ENCODE data around the gene RXRG. TPM values are rescaled to one million over a fixed set of nuclear protein-coding genes. Genes with fewer than 3 reads are reported as not detected.
A peak's percentile ranks its signal among the peaks of the same experiment; 100 is the strongest.

Gene RXRG
- total RNA-seq, 2 donors from 2014 or later: 2.5 to 9.8 TPM

GRCh38 chr1:165369255-165369848, 75.6 kb downstream of the RXRG start:
- H3K27ac Mint-ChIP-seq: no peak overlapping the region
- H3K4me1 ChIP-seq (ENCODE audit: control insufficient read depth, insufficient read depth, low read length): peaks cover 10% of the 10 kb centered on the region
- H3K9me3 ChIP-seq (ENCODE audit: control insufficient read depth, low read length): no peaks in the 10 kb centered on the region
- WGBS, 2 experiments (ENCODE audit: insufficient coverage in 1 of 2, insufficient read length in 1 of 2): 25 to 29% methylated on average over 6 to 9 of the region's 9 CpGs
- H3K27me3 ChIP-seq (ENCODE audit: control insufficient read depth, insufficient read depth, low read length, poor library complexity, severe bottlenecking): peaks cover 44% of the 10 kb centered on the region
- H3K27ac ChIP-seq (ENCODE audit: low read depth, low read length): no peak overlapping the region
- no peaks in the 10 kb centered on the region for H3K9me3 Mint-ChIP-seq
- peaks cover 19% of the 10 kb centered on the region for H3K4me1 Mint-ChIP-seq
- peak; percentile 90 for DNase-seq
- no peak overlapping the region for H3K4me3 ChIP-seq (ENCODE audit: low read length)
- peaks cover 76% of the 10 kb centered on the region for H3K27me3 Mint-ChIP-seq (ENCODE audit: insufficient read depth)
- no peaks in the 10 kb centered on the region for H3K36me3 ChIP-seq (ENCODE audit: control insufficient read depth, insufficient read depth, low read length)
- H3K9ac ChIP-seq (ENCODE audit: extremely low read depth, low read length, poor library complexity, severe bottlenecking): no peak overlapping the region
- TF ChIP-seq CTCF (conservative IDR thresholded peaks at IDR 0.05): peak; percentile 94
- no peak overlapping the region for H3K4me3 Mint-ChIP-seq
- H3K36me3 Mint-ChIP-seq (ENCODE audit: low read depth): no peaks in the 10 kb centered on the region

- Mint-ChIP-seq H3K9me3 (no peaks in the 10 kb centered on the region), H3K4me1 (peaks cover 24% of the 10 kb centered on the region), H3K36me3 (ENCODE audit: low read depth) (no peaks in the 10 kb centered on the region), H3K4me3 (no peak overlapping the region), H3K27me3 (ENCODE audit: insufficient read depth) (peaks cover 74% of the 10 kb centered on the region), H3K27ac (no peak overlapping the region)
- peak; percentile 97 for TF ChIP-seq CTCF (conservative IDR thresholded peaks at IDR 0.05)
- H3K4me3 ChIP-seq (ENCODE audit: low read length): no peak overlapping the region
- WGBS, 2 experiments (ENCODE audit: insufficient coverage in 1 of 2, insufficient read length in 1 of 2): 26 to 49% methylated on average over 3 to 7 of the region's 7 CpGs
- peak; percentile 99 for DNase-seq
- peaks cover 53% of the 10 kb centered on the region for H3K27me3 ChIP-seq (ENCODE audit: control insufficient read depth, insufficient read depth, low read length, poor library complexity, severe bottlenecking)
- H3K9ac ChIP-seq (ENCODE audit: extremely low read depth, low read length, poor library complexity, severe bottlenecking): no peak overlapping the region
- peaks cover 11% of the 10 kb centered on the region for H3K4me1 ChIP-seq (ENCODE audit: control insufficient read depth, insufficient read depth, low read length)
- no peaks in the 10 kb centered on the region for H3K9me3 ChIP-seq (ENCODE audit: control insufficient read depth, low read length)
- no peaks in the 10 kb centered on the region for H3K36me3 ChIP-seq (ENCODE audit: control insufficient read depth, insufficient read depth, low read length)
- no peak overlapping the region for H3K27ac ChIP-seq (ENCODE audit: low read depth, low read length)
Observed at GRCh38 chr1:165367375-165367993, 77.4 kb downstream of the RXRG start.

- 34% methylated on average over 2 of the region's 2 CpGs; no CpG with 5 or more reads in 1 of the 2 experiments for WGBS, 2 experiments (ENCODE audit: insufficient coverage in 1 of 2, insufficient read length in 1 of 2)
- Histone ChIP-seq H3K9ac (ENCODE audit: extremely low read depth, low read length, poor library complexity, severe bottlenecking) (no peak overlapping the region), H3K4me3 (ENCODE audit: low read length) (no peak overlapping the region), H3K27me3 (ENCODE audit: control insufficient read depth, insufficient read depth, low read length, poor library complexity, severe bottlenecking) (peaks cover 56% of the 10 kb centered on the region), H3K36me3 (ENCODE audit: control insufficient read depth, insufficient read depth, low read length) (no peaks in the 10 kb centered on the region), H3K4me1 (ENCODE audit: control insufficient read depth, insufficient read depth, low read length) (peaks cover 11% of the 10 kb centered on the region), H3K27ac (ENCODE audit: low read depth, low read length) (no peak overlapping the region), H3K9me3 (ENCODE audit: control insufficient read depth, low read length) (no peaks in the 10 kb centered on the region)
- Mint-ChIP-seq H3K27me3 (ENCODE audit: insufficient read depth) (peaks cover 85% of the 10 kb centered on the region), H3K4me1 (peaks cover 24% of the 10 kb centered on the region), H3K4me3 (no peak overlapping the region), H3K9me3 (no peaks in the 10 kb centered on the region), H3K27ac (no peak overlapping the region), H3K36me3 (ENCODE audit: low read depth) (no peaks in the 10 kb centered on the region)
- DNase-seq: peak; percentile 74
- no peak for TF ChIP-seq CTCF (conservative IDR thresholded peaks at IDR 0.05)
Observed at GRCh38 chr1:165365341-165365740, 79.6 kb downstream of the RXRG start.
